Measurements from ENCODE around the gene EEIG1.

DNA sequence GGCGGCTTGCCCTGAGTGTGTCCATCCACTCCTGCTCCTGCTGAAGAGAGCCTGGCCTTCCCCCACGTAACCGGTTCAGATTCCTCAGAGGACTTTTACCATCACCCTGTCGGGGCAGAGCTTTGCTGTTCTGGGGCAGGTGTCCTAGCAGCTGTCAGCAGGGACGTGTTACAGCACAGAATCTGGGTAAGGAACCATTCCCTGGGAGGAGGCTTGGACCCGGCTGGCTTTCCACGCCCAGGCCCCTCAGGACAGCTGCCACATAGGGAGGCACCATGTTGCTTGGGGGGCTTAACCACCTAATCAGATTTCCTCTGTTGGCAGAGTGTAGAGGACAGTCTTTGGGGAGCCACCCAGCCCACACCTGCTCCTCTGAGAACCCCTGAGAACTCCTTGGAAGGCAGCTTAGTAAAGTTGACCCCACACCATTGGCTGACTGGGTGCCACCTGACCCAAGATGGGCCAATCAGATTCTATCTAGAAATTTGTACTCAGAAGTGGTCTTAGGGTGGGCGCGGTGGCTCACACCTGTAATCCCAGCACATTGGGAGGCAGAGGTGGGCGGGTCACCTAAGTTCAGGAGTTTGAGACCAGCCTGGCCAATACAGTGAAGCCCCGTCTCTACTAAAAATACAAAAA is 23.3 kb upstream of the EEIG1 start:
- no peak for TF ChIP-seq CTCF (IDR thresholded peaks at IDR 0.05)
- TF ChIP-seq POLR2A (IDR thresholded peaks at IDR 0.05): no peak
